Heart left ventricle (tissue), 16 donors: ENCODE results near the gene BCL11A. TPM values are rescaled to one million over a fixed set of nuclear protein-coding genes. Genes with fewer than 3 reads are reported as not detected.
A peak's percentile ranks its signal among the peaks of the same experiment; 100 is the strongest.

ENCODE experiments used
- ATAC-seq, 4 donors: fragments of 200-7000 bp; cut with Tn5 transposase; one replicate each; pipeline ENCODE4 v1.9.1; 2020 to 2022; ENCODE audit warnings: moderate library complexity in 4 of 4, mild to moderate bottlenecking in 3 of 4, moderate number of reproducible peaks in 1 of 4
- DNase-seq, 5 donors: peaks; one replicate each; pipeline ENCODE4 v3.0.0-alpha.2; 2020
- H3K27ac ChIP-seq, 12 donors: fragments of 200-600 bp; sonication (generic) in 4 of 12; one replicate each; pipeline versions ENCODE4 v1.5.0 to v1.8.0; 2016 to 2022; ENCODE audit warnings: mild to moderate bottlenecking in 2 of 12
- H3K27me3 ChIP-seq, 9 donors: fragments of 200-600 bp; sonication (generic) in 2 of 9; one replicate each; pipeline versions ENCODE4 v1.5.1 to v1.8.0; 2016 to 2022; ENCODE audit warnings: mild to moderate bottlenecking in 3 of 9
- H3K36me3 ChIP-seq, 9 donors: fragments of 200-600 bp; sonication (generic) in 2 of 9; one replicate each; pipeline versions ENCODE4 v1.5.0 to v1.8.0; 2018 to 2022; ENCODE audit warnings: mild to moderate bottlenecking in 2 of 9
- H3K4me1 ChIP-seq, 12 donors: fragments of 200-600 bp; sonication (generic) in 4 of 12; one replicate each; pipeline versions ENCODE4 v1.5.0 to v1.8.0; 2016 to 2022; ENCODE audit warnings: mild to moderate bottlenecking in 3 of 12
- H3K4me3 ChIP-seq, 12 donors: fragments of 200-600 bp; sonication (generic) in 4 of 12; one replicate each; pipeline versions ENCODE4 v1.5.0 to v1.8.0; 2017 to 2022; ENCODE audit warnings: mild to moderate bottlenecking in 9 of 12, moderate library complexity in 4 of 12
- H3K9me3 ChIP-seq, 12 donors: fragments of 200-600 bp; sonication (generic) in 4 of 12; one replicate each; pipeline versions ENCODE4 v1.5.0 to v1.8.0; 2016 to 2022; ENCODE audit warnings: mild to moderate bottlenecking in 1 of 12
- POLR2A ChIP-seq, 2 donors: fragments of 450-650 bp; IDR thresholded peaks; one replicate each; pipeline ENCODE4 v1.6.1; 2017; ENCODE audit warnings: antibody characterized with exemption in 2 of 2, mild to moderate bottlenecking in 2 of 2, moderate library complexity in 2 of 2
- WGBS, 4 donors: extraction: QIAGEN DNeasy Blood & Tissue Kit in 2 of 4; methylation state at CpG; one replicate each; pipeline versions ENCODE4 v1.1.5 to v1.1.7; 2013 to 2018; 5-methylcytosine and 5-hydroxymethylcytosine counted together
- intact Hi-C, 10 donors: fragments of 100-400 bp; cut with DNase I; formaldehyde crosslinking; loops; one replicate each; pipeline versions ENCODE4 v1.11.1 to v1.14.2; 2022
- polyA plus RNA-seq, 2 donors: library from polyadenylated mRNA; stranded (reverse); fragments of 200-250 nt; gene quantifications; one replicate each; pipeline ENCODE4 v1.2.3, GENCODE V29; 2013
- total RNA-seq, 9 donors: library from RNA; depleted of rRNA in 2 of 9; stranded (reverse); fragments of >200 nt in 2 of 9; fragmentation: NEBNext Ultra II Directional in 3 of 9; extraction: Animal tissue kit (Norgen Biotek cat#: 25700) in 3 of 9; gene quantifications; one replicate each; pipeline versions ENCODE4 v1.1.0 to v1.2.4, GENCODE V29; 2016 to 2023
- TF ChIP-seq, protein P1 (sequence below), 12 donors: fragments of 200-600 bp; sonication (generic) in 4 of 12; IDR thresholded peaks; one replicate each; pipeline versions ENCODE4 v1.5.0 to v1.8.0; 2018 to 2022; ENCODE audit warnings: antibody characterized with exemption in 12 of 12, mild to moderate bottlenecking in 5 of 12
- donor health status: ischemic (EF 13 %, LVEDD 7.1; RV severe dilation, severe dysfunction).
- donor health status: healthy with polysubstance abuse.
- donor health status: DM: no; HTN: yes; CAD: no.
- donor health status: DM: no; HTN: no; CAD: no.
- donor health status: ischemic (EF 25% LVEDD 6.9; RV normal size, moderate dysfunction).
- donor health status: ischemic (EF 25% LVEDD 5.7; RV mildly dilated, moderate dysfunction).
- donor health status: healthy.
- donor health status: DM: yes; HTN: yes; CAD: no.
- donor health status: ischemic (EF 35%, LVEDD 5.7; RV mildly dilated, moderate dysfunction).
- donor health status: nonischemic (EF 11% LVEDD 7.7; RV severe dilation, severe dysfunction).
- donor health status: DM: yes; HTN: yes; CAD: no.
- donor health status: PGD.
- donor health status: ischemic (EF 29% LVEDD 5.4; RV normal size, mild dysfunction).
- donor health status: nonischemic (EF 23%, LVEDD 6.1; RV moderate dilation, normal function).

BCL11A gene
- total and polyA plus RNA-seq, 11 donors, result 5.6 to 31.9 (median 20.2) TPM

GRCh38 chr2:60577682-60578283 is 24.3 kb upstream of the BCL11A start:
- Histone ChIP-seq H3K36me3 (no peaks in the 10 kb centered on the region), H3K4me1 (peaks cover 0 to 8% (median 0%) of the 10 kb centered on the region in 12 donors), H3K27ac (no peak overlapping the region), H3K9me3 (no peaks in the 10 kb centered on the region), H3K27me3 (peaks cover 0 to 45% (median 17%) of the 10 kb centered on the region in 9 donors), H3K4me3 (no peak overlapping the region)
- intact Hi-C loops, result no loop called here
- TF ChIP-seq, protein P1, sequence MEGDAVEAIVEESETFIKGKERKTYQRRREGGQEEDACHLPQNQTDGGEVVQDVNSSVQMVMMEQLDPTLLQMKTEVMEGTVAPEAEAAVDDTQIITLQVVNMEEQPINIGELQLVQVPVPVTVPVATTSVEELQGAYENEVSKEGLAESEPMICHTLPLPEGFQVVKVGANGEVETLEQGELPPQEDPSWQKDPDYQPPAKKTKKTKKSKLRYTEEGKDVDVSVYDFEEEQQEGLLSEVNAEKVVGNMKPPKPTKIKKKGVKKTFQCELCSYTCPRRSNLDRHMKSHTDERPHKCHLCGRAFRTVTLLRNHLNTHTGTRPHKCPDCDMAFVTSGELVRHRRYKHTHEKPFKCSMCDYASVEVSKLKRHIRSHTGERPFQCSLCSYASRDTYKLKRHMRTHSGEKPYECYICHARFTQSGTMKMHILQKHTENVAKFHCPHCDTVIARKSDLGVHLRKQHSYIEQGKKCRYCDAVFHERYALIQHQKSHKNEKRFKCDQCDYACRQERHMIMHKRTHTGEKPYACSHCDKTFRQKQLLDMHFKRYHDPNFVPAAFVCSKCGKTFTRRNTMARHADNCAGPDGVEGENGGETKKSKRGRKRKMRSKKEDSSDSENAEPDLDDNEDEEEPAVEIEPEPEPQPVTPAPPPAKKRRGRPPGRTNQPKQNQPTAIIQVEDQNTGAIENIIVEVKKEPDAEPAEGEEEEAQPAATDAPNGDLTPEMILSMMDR (IDR thresholded peaks at IDR 0.05), result no peak
- TF ChIP-seq POLR2A (IDR thresholded peaks at IDR 0.05), result no peak
- DNase-seq (no peak), ATAC-seq (no peak)
- 57 to 77% (median 69%) methylated on average over 6 of the region's 6 CpGs for WGBS, 4 donors

DNA sequence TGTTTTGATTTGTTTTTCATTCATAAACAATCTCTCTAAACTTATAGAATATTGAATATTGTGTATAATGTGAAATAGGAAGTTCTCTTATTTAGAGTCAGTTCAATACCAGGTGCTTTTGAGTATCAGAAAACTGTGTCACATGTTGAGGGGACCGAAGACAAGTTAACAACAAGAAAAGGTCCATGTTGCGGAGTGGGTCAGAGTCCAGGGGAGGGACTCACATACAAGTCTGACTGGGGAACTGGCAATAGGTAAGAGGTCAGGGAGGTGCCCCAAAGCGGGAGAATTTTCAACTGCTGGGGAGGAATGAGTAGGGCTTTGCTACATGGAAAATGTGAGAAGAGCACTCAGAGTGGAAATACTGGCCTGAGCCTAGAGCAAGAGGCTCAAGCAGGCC is 19.8 kb upstream of the BCL11A start:
- no peak for ATAC-seq
- intact Hi-C loops, result no loop called here
- H3K36me3 ChIP-seq, result no peaks in the 10 kb centered on the region
- 91 to 97% (median 95%) methylated on average over 3 of the region's 3 CpGs for WGBS, 4 donors
- TF ChIP-seq, protein P1 (IDR thresholded peaks at IDR 0.05), result no peak
- TF ChIP-seq POLR2A (IDR thresholded peaks at IDR 0.05), result no peak
- DNase-seq, result no peak
- H3K4me3 ChIP-seq, result no peak overlapping the region
- peaks cover 14 to 56% (median 34%) of the 10 kb centered on the region in 9 donors for H3K27me3 ChIP-seq
- no peak overlapping the region for H3K27ac ChIP-seq
- peaks cover 0 to 14% (median 2%) of the 10 kb centered on the region in 12 donors for H3K4me1 ChIP-seq
- no peaks in the 10 kb centered on the region for H3K9me3 ChIP-seq

GRCh38 chr2:60570251-60570650 is 16.8 kb upstream of the BCL11A start:
- DNase-seq (no peak), ATAC-seq (no peak)
- peak overlapping the region in 1 of 12 donors; percentile 6 for H3K4me3 ChIP-seq
- H3K27me3 ChIP-seq, result peaks cover 14 to 85% (median 54%) of the 10 kb centered on the region in 9 donors
- H3K9me3 ChIP-seq, result no peaks in the 10 kb centered on the region
- intact Hi-C loops, result no loop called here
- 7 to 12% (median 8%) methylated on average over 9 of the region's 9 CpGs for WGBS, 4 donors
- no peaks in the 10 kb centered on the region for H3K36me3 ChIP-seq
- no peak overlapping the region for H3K27ac ChIP-seq
- H3K4me1 ChIP-seq, result peaks cover 0 to 14% (median 2%) of the 10 kb centered on the region in 12 donors
- TF ChIP-seq POLR2A (IDR thresholded peaks at IDR 0.05), result no peak
- TF ChIP-seq, protein P1 (IDR thresholded peaks at IDR 0.05), result no peak

DNA sequence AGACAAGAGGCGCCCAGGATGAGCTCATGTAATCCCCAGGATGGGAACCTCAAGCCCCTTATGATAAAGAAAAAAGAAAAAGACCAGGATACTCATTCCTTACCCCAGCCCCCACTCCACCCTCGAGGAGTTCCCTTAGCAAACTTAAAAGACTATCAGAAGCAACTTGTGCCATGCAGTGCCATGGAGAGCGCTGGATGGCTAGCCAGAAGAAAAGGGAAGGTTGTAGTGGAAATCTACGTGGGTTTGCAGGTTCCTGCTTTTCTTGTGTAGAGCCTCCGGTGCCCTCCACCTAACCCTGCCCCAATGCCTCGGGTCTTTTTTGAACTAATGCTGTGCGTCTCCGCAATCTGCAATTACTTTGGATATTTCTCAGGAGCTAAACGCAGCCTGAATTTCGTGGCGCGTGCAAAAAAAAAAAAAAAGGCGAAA is 16.2 kb upstream of the BCL11A start:
- H3K4me1 ChIP-seq, result peaks cover 0 to 14% (median 2%) of the 10 kb centered on the region in 12 donors
- H3K4me3 ChIP-seq, result peak overlapping the region in 7 of 12 donors; percentile 2 to 23 (median 20)
- ATAC-seq (no peak), DNase-seq (no peak)
- no peak overlapping the region for H3K27ac ChIP-seq
- H3K36me3 ChIP-seq, result no peaks in the 10 kb centered on the region
- H3K27me3 ChIP-seq, result peaks cover 14 to 90% (median 55%) of the 10 kb centered on the region in 9 donors
- intact Hi-C loops, result loop anchor here in 2 of 10 donors (10.0 kb wide), 3 partner anchors 1265 to 1995 kb away; no protein-coding TSS in a partner anchor
- TF ChIP-seq, protein P1 (IDR thresholded peaks at IDR 0.05), result no peak
- no peak for TF ChIP-seq POLR2A (IDR thresholded peaks at IDR 0.05)
- H3K9me3 ChIP-seq, result no peaks in the 10 kb centered on the region
- WGBS, 4 donors, result 2 to 3% (median 3%) methylated on average over 13 of the region's 13 CpGs
